NCI-H510A treated with DMSO at 0.1 percent for 48 hours (cell line): ENCODE measurements around the gene MAP4K2.
A peak's percentile ranks its signal among the peaks of the same experiment; 100 is the strongest.

ENCODE experiments used
- DNase-seq: peaks from one replicate; lab custom pipeline; 2025; lab: John Stamatoyannopoulos, UW

MAP4K2 gene

GRCh38 chr11:64813826-64814225, 10.8 kb upstream of the MAP4K2 start:
- DNase-seq: no peak

- peak; percentile 92 for DNase-seq
Measured at GRCh38 chr11:64810891-64811272, 7.9 kb upstream of the MAP4K2 start.

GRCh38 chr11:64810271-64810890, 7.4 kb upstream of the MAP4K2 start, which contains the start of gene MEN1:
Gene MEN1 (minus strand): TSS chr11:64810551. CDS start chr11:64810109, 442 bp downstream.
- peak; percentile 96 for DNase-seq

GRCh38 chr11:64809781-64810241, 6.8 kb upstream of the MAP4K2 start:
- peak; percentile 34 for DNase-seq

- no peak for DNase-seq
Measured at GRCh38 chr11:64805481-64805880, 2.5 kb upstream of the MAP4K2 start.

GRCh38 chr11:64804346-64805210, 1.6 kb upstream of the MAP4K2 start:
- no peak for DNase-seq

GRCh38 chr11:64803846-64804345, 882 bp upstream of the MAP4K2 start:
- DNase-seq: no peak

GRCh38 chr11:64802370-64803157, 450 bp downstream of the MAP4K2 start:
- DNase-seq: no peak

GRCh38 chr11:64801561-64802369, 1.2 kb downstream of the MAP4K2 start:
- no peak for DNase-seq

- no peak for DNase-seq
Measured at GRCh38 chr11:64801158-64801464, 1.9 kb downstream of the MAP4K2 start.

- no peak for DNase-seq
Measured at GRCh38 chr11:64800303-64801157, 2.5 kb downstream of the MAP4K2 start.

GRCh38 chr11:64799623-64800302, 3.3 kb downstream of the MAP4K2 start:
- DNase-seq: no peak

- DNase-seq: no peak
Measured at GRCh38 chr11:64799256-64799622, 3.8 kb downstream of the MAP4K2 start.

GRCh38 chr11:64796757-64797541, 6.1 kb downstream of the MAP4K2 start:
- no peak for DNase-seq

GRCh38 chr11:64796047-64796756, 6.8 kb downstream of the MAP4K2 start:
- DNase-seq: no peak

- DNase-seq: no peak
Measured at GRCh38 chr11:64794526-64794925, 8.5 kb downstream of the MAP4K2 start.

- DNase-seq: no peak
Measured at GRCh38 chr11:64793271-64794160, 9.5 kb downstream of the MAP4K2 start.

- DNase-seq: no peak
Measured at GRCh38 chr11:64792482-64792881, 10.5 kb downstream of the MAP4K2 start.
